ENCODE measurements around the gene PABPN1. TPM values are rescaled to one million over a fixed set of nuclear protein-coding genes. Genes with fewer than 3 reads are reported as not detected.
"Not testable (repeated sequence)": the region's sequence is repeated elsewhere in the genome, so short reads cannot be mapped to it uniquely, and the experiment has no call there.

The PABPN1 gene
- total RNA-seq, 1 donor from 2014 or later = 259 TPM

DNA sequence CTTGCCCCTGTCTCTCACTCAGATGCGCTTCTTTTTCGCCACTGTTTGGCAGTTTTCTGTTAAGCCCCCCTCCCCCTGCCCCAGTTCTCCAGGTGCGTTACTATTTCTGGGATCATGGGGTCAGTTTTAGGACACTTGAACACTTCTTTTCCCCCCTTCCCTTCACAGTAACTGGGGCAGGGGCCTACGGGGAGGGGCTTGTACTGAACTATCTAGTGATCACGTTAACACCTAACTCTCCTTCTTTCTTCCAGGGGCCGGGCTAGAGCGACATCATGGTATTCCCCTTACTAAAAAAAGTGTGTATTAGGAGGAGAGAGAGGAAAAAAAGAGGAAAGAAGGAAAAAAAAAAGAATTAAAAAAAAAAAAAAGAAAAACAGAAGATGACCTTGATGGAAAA is 3.7 kb downstream of the PABPN1 start:
- no peak for DNase-seq (ENCODE audit: low spot score)
- intact Hi-C loops (cut with micrococcal nuclease) = loop anchor here (5.0 to 10.0 kb wide), 3 partner anchors 232 to 790 kb away; partner anchors contain the start of genes DCAF11, NRL, PRMT5 and THTPA
- H3K27ac Mint-ChIP-seq = no peak overlapping the region
- peaks cover 20% of the 10 kb centered on the region for H3K4me1 Mint-ChIP-seq (ENCODE audit: low read depth)
- no peaks in the 10 kb centered on the region for H3K27me3 Mint-ChIP-seq (ENCODE audit: low read depth)
- H3K4me3 Mint-ChIP-seq (ENCODE audit: low read depth) = no peak overlapping the region
- H3K9me3 Mint-ChIP-seq = no peaks in the 10 kb centered on the region
- H3K36me3 Mint-ChIP-seq (ENCODE audit: low read depth) = peaks cover 48% of the 10 kb centered on the region

DNA sequence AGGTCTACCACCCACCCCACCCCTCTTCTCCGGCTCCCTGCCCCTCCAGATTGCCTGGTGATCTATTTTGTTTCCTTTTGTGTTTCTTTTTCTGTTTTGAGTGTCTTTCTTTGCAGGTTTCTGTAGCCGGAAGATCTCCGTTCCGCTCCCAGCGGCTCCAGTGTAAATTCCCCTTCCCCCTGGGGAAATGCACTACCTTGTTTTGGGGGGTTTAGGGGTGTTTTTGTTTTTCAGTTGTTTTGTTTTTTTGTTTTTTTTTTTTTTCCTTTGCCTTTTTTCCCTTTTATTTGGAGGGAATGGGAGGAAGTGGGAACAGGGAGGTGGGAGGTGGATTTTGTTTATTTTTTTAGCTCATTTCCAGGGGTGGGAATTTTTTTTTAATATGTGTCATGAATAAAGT is 4.5 kb downstream of the PABPN1 start:
- not testable (repeated sequence) for H3K27ac Mint-ChIP-seq; H3K27me3 Mint-ChIP-seq (ENCODE audit: low read depth); DNase-seq (ENCODE audit: low spot score); H3K9me3 Mint-ChIP-seq; H3K4me3 Mint-ChIP-seq (ENCODE audit: low read depth)
- H3K4me1 Mint-ChIP-seq (ENCODE audit: low read depth) = peaks cover 15% of the 10 kb centered on the region
- intact Hi-C loops (cut with micrococcal nuclease) = loop anchor here (10.0 kb wide), 1 partner anchor 789 kb away; the partner anchor contains the start of genes DCAF11 and NRL
- H3K36me3 Mint-ChIP-seq (ENCODE audit: low read depth) = peaks cover 44% of the 10 kb centered on the region

DNA sequence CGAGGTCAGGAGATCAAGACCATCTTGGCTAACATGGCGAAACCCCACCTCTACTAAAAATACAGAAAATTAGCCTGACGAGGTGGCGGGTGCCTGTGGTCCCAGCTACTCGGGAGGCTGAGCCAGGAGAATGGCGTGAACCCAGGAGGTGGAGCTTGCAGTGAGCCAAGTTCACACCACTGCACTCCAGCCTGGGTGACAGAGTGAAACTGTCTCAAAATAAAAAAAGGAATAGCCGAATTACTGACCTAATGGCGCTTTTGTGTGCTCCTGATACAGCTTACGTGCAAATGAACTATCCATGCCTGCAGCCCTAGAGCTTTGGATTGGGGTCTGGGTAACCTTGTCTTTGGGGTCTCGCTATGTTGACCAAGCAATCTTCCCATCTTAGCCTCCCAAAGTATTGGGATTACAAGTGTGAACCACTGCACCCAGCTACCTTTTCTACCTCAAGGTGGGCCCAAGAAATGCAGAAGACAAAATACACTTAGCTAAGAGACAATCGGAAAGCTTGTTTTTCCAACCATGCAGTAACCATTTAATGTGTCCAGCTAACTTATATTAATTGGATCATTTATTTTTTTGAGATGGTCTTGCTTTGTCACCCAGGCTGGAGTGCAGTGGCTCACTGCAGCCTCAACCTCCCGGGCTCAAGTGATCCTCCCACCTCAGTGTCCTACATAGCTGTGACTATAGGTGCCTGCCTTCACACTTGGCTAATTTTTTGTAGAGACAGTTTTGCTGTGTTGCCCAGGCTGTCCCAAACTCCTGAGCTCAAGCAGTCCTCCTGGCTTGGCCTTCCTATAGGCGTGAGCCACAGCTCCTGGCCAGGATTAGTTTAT is 5.5 kb downstream of the PABPN1 start:
- no peak overlapping the region for H3K4me3 Mint-ChIP-seq (ENCODE audit: low read depth)
- H3K4me1 Mint-ChIP-seq (ENCODE audit: low read depth) = peaks cover 15% of the 10 kb centered on the region
- intact Hi-C loops (cut with micrococcal nuclease) = loop anchor here (10.0 kb wide), 1 partner anchor 788 kb away; the partner anchor contains the start of genes DCAF11 and NRL
- H3K27ac Mint-ChIP-seq = no peak overlapping the region
- H3K27me3 Mint-ChIP-seq (ENCODE audit: low read depth) = no peaks in the 10 kb centered on the region
- H3K36me3 Mint-ChIP-seq (ENCODE audit: low read depth) = peaks cover 44% of the 10 kb centered on the region
- DNase-seq (ENCODE audit: low spot score) = no peak
- no peaks in the 10 kb centered on the region for H3K9me3 Mint-ChIP-seq

DNA sequence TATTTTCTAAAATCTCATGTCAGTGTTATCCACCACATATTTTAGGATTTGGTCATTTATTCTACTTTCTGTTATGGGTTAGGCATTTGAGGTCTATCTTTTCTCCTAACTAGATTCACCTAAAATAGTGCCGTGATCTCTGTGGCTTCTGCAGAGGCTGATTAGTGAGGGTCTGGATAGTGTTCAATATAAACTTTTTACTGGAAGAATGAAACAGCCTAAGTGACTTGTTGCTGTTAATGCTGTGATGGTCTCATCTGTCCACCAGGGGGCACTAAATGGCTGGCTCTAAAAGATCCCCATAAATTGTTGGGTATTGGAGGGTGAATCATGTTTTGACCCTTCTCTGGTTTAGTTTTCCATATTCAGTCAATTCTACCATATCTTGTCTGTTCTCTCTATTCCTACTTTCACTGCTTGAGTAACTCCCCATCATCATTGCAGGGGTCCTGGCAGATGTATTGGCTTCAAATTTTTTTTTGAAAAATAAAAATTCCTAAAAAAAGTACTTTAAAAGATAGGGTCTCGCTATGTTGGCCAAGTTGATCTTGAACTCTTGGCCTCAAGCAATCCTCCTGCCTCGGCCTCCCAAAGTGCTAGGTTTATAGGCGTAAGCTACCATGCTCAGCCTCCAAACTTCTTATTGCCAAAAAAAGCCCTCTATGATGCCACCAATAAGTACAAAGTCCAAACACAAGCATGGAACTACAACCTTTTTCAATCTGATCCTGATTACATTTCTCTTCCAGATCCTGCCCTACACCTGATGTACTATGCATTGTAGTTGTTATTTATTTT is 6.9 kb downstream of the PABPN1 start:
- Mint-ChIP-seq H3K4me1 (ENCODE audit: low read depth) (peaks cover 7% of the 10 kb centered on the region), H3K4me3 (ENCODE audit: low read depth) (no peak overlapping the region), H3K27me3 (ENCODE audit: low read depth) (no peaks in the 10 kb centered on the region), H3K27ac (no peak overlapping the region), H3K36me3 (ENCODE audit: low read depth) (peaks cover 31% of the 10 kb centered on the region), H3K9me3 (no peaks in the 10 kb centered on the region)
- intact Hi-C loops (cut with micrococcal nuclease) = loop anchor here (1.0 to 10.0 kb wide), 2 partner anchors 52 to 787 kb away; partner anchors contain the start of genes DCAF11 and NRL
- peak; percentile 34 for DNase-seq (ENCODE audit: low spot score)

DNA sequence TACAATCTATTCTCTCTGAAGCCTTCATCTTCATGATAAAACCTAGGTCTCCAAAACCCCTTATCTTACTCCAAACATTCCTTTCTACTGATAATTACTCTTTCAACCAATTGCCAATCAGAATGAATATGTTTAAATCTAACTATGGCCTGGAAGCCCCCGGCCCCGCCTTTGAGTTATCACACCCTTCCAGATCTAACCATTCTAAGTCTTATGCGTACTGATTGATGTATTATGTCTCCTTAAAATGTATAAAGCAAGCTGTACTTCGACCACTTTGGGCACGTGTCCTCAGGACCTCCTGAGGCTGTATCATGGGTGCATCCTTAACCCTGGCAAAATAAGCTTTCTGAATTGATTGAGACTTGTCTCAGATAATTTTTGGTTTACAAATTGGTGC is 14.4 kb downstream of the PABPN1 start:
- no peak for DNase-seq (ENCODE audit: low spot score)
- Mint-ChIP-seq H3K4me1 (ENCODE audit: low read depth) (no peaks in the 10 kb centered on the region), H3K9me3 (peaks cover 10% of the 10 kb centered on the region), H3K27ac (no peak overlapping the region), H3K4me3 (ENCODE audit: low read depth) (no peak overlapping the region), H3K36me3 (ENCODE audit: low read depth) (no peaks in the 10 kb centered on the region), H3K27me3 (ENCODE audit: low read depth) (peaks cover 22% of the 10 kb centered on the region)
- intact Hi-C loops (cut with micrococcal nuclease) = no loop called here

DNA sequence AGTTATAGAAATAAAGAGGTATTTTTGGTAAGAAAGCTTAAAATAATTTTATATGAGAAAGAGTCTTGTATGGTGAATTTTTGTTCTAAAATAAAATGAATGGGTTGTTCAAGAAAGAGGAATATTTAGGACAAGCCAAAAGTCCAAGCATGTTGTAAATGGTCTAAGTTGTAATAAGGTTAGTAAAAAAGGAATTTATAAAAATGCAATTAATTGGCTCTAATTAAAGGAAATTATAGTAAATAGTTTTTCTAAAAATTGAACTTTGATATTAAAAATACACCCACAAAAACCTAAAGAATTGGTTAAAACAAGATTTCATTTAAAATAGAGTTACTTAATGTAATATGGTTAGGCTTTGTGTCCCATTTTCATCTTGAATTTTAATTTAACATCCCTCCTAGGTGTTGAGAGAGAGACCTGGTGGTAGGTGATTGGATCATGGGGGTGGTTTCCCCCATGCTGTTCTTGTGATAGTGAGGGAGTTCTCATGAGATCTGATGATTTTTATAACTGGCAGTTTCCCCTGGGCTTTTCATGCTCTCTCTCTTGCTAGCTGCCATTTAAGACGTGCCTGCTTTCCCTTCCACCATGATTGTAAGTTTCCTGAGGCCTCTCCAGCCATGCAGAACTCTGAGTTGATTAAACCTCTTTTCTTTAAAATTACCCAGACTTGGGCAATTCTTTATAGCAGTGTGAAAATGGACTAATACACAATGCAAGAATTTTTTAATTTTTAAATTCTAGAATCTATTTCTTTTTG is 18.4 kb downstream of the PABPN1 start:
- Mint-ChIP-seq H3K4me3 (ENCODE audit: low read depth) (no peak overlapping the region), H3K4me1 (ENCODE audit: low read depth) (no peaks in the 10 kb centered on the region), H3K36me3 (ENCODE audit: low read depth) (no peaks in the 10 kb centered on the region), H3K9me3 (peaks cover 10% of the 10 kb centered on the region), H3K27ac (no peak overlapping the region), H3K27me3 (ENCODE audit: low read depth) (peaks cover 28% of the 10 kb centered on the region)
- intact Hi-C loops (cut with micrococcal nuclease) = no loop called here
- DNase-seq (ENCODE audit: low spot score) = no peak

DNA sequence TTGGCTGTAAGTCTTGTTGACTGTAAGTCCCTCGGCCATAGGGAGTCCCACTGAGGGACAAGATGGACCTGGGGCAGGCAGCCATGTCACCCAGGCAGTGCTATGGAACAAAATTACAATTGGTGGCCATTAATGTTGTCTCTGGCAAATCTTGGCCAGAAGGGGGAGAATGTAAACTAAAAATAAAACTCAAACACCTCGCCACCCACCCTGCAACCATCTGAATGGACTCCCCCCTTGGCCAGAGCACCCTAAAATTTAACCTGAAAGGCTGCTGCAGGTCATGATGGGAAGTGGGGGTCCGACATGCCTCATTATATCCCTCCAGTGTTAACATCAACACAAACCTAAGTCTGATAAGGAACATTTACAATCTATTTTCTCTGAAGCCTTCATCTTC is 23.2 kb downstream of the PABPN1 start:
- Mint-ChIP-seq H3K4me3 (ENCODE audit: low read depth) (no peak overlapping the region), H3K36me3 (ENCODE audit: low read depth) (no peaks in the 10 kb centered on the region), H3K4me1 (ENCODE audit: low read depth) (no peaks in the 10 kb centered on the region), H3K27me3 (ENCODE audit: low read depth) (peaks cover 13% of the 10 kb centered on the region), H3K27ac (no peak overlapping the region), H3K9me3 (peaks cover 1% of the 10 kb centered on the region)
- intact Hi-C loops (cut with micrococcal nuclease) = no loop called here
- DNase-seq (ENCODE audit: low spot score) = no peak

DNA sequence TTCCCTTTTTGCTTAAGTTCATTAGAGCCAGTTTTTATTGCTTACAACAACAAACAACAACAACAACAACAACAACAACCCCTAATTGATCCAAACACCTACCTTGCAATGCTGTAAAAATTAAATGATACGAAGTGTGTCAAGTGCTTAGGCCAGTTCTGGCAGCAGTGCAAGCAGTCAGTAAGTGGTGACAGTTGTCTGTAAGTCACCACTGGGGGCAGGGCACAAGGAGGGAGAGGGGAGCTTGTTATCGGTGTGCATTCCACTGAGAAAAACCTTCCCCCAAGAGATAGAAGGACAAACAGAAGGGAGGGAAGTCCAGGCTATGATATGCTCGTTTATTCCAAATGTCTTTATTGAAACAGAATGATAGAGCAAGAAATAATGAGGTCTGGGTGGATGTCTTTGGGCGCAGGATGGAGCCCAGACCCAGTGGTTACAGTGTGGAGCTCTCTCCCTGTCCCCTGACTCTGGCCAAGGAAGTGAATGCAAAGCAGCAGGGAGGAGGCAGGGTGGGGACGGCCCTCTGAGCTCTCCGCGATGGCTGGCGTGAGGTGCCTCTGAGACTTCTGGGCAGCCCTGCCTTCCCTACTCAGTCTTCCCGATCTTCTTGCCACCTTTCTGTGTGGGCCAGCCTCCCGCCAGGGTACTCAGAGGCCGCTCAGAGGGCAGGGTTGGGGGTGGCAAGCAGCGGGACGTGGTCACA is 24.9 kb downstream of the PABPN1 start:
- Mint-ChIP-seq H3K27ac (no peak overlapping the region), H3K9me3 (no peaks in the 10 kb centered on the region), H3K36me3 (ENCODE audit: low read depth) (no peaks in the 10 kb centered on the region), H3K27me3 (ENCODE audit: low read depth) (peaks cover 18% of the 10 kb centered on the region), H3K4me1 (ENCODE audit: low read depth) (no peaks in the 10 kb centered on the region), H3K4me3 (ENCODE audit: low read depth) (no peak overlapping the region)
- intact Hi-C loops (cut with micrococcal nuclease) = no loop called here
- DNase-seq (ENCODE audit: low spot score) = no peak

DNA sequence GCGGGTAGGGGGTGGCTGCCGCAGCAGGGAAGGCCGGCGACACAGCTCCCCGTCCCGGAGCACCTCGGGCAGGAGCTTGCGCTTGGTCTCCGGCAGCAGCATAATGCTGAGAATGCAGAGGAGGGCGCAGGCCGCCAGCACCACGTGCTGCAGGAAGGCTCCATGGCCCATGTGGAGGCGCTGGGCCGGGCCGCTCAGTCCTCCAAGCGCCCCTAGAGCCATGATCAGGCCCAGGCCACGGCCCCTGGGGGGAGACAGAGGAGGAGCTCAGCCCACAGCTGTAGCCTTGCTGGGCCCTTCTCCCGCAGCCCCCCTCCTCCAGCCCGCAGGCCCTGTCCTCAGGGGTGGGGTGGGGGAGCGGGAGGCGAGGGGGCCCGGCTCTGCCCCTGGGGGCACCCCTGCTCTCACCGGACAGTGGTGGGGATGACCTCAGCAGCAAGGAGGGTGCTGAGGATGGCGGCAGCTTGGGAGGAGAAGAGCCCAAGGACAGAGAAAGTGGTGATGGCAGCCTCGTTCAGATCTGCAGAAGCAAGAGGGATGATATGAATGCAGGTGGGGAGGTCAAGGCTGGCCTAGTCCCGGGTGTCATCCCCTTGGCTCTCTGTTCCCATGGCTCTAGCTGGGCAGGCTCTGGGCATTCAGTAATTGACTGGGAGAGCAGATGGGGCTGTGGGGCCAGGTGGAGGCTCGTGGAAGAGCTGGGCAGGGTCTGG is 25.6 kb downstream of the PABPN1 start:
- Mint-ChIP-seq H3K9me3 (no peaks in the 10 kb centered on the region), H3K27me3 (ENCODE audit: low read depth) (peaks cover 20% of the 10 kb centered on the region), H3K4me3 (ENCODE audit: low read depth) (no peak overlapping the region), H3K4me1 (ENCODE audit: low read depth) (no peaks in the 10 kb centered on the region), H3K36me3 (ENCODE audit: low read depth) (no peaks in the 10 kb centered on the region), H3K27ac (no peak overlapping the region)
- intact Hi-C loops (cut with micrococcal nuclease) = no loop called here
- DNase-seq (ENCODE audit: low spot score) = no peak

DNA sequence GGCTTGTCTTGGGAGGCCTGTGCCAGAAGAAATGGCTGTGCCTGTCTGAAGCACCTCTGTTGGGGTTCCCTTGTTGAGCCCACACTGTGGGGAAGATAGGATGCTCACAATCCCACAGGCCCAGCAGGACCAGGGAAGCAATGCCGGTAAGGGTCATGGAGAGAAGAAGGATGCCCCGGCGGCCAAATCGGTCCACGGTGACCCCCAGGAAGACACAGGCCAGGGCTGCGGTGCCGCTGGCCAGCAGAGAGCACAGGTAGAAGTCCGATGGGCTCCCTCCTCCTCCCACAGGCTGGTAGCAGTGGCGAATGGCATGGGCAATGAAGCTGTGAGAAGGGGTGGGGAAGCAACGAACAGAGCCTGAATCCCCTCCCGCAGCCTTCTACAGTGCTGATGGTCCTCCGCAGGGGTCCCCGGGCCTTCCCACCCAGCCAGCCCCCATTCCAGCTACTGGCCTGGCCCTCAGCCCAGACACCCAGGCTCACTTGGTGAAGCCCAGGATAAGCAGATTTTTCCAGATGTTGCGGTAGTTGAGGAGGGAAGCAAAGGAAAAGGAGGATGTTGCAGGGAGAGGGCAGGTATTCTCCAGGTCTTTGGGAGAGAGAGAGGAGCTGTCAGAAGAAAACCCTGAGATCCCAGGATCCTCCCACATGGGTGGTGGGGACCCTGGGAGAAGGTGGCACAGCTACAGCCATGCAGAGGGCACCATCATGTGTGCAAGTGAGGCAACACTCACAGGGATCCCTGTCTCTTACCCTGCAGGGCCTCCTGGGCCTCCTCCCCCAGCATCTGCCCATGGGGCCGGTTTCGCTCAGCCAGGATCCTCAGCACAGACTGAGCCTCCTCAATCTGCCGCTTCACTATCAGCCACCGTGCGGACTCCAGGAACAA is 26.4 kb downstream of the PABPN1 start:
- intact Hi-C loops (cut with micrococcal nuclease) = no loop called here
- H3K4me3 Mint-ChIP-seq (ENCODE audit: low read depth) = no peak overlapping the region
- H3K9me3 Mint-ChIP-seq = no peaks in the 10 kb centered on the region
- H3K36me3 Mint-ChIP-seq (ENCODE audit: low read depth) = no peaks in the 10 kb centered on the region
- H3K27ac Mint-ChIP-seq = no peak overlapping the region
- DNase-seq (ENCODE audit: low spot score) = no peak
- peaks cover 20% of the 10 kb centered on the region for H3K27me3 Mint-ChIP-seq (ENCODE audit: low read depth)
- H3K4me1 Mint-ChIP-seq (ENCODE audit: low read depth) = no peaks in the 10 kb centered on the region

DNA sequence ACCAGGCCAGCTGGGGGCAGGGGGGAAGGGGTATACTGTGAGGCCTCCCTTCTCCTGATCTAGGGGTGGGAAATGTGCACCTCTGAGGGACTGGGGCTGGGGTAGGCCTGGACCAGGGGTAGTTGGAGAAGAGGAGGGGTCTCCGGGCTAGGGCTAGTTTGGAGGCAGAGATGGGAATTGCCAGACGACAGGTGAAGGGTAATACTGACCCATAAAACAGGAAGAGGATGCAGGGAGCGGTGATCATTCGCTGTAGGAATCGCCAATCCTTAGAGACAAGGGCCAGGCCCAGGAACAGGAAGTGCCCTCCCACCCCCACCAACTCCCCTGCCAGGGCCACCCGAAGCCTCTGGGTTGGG is 27.0 kb downstream of the PABPN1 start:
- Mint-ChIP-seq H3K36me3 (ENCODE audit: low read depth) (no peaks in the 10 kb centered on the region), H3K9me3 (no peaks in the 10 kb centered on the region), H3K27me3 (ENCODE audit: low read depth) (peaks cover 22% of the 10 kb centered on the region)

More for the DNA sequence above, 27.0 kb downstream of the PABPN1 start:
- no peak for DNase-seq (ENCODE audit: low spot score)
- H3K4me1 Mint-ChIP-seq (ENCODE audit: low read depth) = peaks cover 3% of the 10 kb centered on the region
- intact Hi-C loops (cut with micrococcal nuclease) = no loop called here
- H3K27ac Mint-ChIP-seq = no peak overlapping the region
- H3K4me3 Mint-ChIP-seq (ENCODE audit: low read depth) = no peak overlapping the region

All from activated T-helper 2 cell treated with anti-CD3 and anti-CD28 coated beads, Interferon-gamma antibody, Interleukin-2, Interleukin-4, amounts not matched to agents 10 μg/mL and 5 μg/mL and 100 μg/mL, durations not matched to agents 14 hours and 24 hours and 36 hours (primary cell).